Measurements from ENCODE around the gene SCFD2. TPM values are rescaled to one million over a fixed set of nuclear protein-coding genes. Genes with fewer than 3 reads are reported as not detected.
A peak's percentile ranks its signal among the peaks of the same experiment; 100 is the strongest.
"Not testable (repeated sequence)": the region's sequence is repeated elsewhere in the genome, so short reads cannot be mapped to it uniquely, and the experiment has no call there.

Gene SCFD2
- polyA plus RNA-seq (2013, experiment 1 of 2; ENCODE audit: insufficient read length) = 18.2 TPM
- polyA plus RNA-seq (2013, experiment 2 of 2; ENCODE audit: insufficient read length) = 17.7 TPM

DNA sequence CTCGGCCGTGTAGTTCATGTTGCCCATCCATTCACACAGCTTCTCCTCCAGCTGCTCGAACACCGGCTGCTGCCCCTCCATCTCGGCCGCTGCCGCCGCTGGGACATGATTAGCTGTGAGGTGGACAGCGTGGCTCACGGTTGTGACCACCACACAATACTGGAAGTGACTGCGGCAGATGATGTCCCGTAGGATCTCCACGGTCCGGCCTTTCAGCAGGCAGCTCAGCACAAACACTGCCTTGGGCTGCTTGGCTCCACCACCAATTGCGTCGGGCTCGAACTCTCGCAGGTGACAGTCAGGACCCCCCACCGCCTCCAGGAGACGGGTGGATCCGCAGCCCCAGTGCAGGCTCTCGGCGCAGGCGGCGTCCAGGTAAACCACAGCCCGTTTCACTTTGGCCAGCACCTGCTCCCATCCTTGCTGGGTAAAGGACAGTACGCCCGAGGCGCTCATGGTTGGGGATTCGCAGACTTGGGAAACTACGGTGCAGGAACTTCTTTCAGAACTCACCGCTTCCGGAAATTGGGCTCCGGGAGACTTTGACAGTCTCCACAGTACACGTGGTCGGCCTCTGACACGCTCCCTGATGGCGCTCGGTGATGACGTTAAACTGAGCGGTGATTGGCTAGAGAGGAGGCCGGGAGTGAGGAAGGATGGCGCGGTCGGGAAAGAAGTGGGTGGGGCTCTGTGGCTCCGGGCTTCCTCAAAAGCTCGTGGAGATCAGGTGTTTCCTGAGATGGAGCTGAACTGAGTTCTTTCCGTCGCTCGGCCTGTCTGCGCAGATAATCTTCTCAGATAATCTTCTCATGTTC, at the start of gene SCFD2:
Gene SCFD2, minus strand, starts transcription at position 576 of the 815 bp plus-strand sequence.
- DNase-seq = peak; percentile 98

DNA sequence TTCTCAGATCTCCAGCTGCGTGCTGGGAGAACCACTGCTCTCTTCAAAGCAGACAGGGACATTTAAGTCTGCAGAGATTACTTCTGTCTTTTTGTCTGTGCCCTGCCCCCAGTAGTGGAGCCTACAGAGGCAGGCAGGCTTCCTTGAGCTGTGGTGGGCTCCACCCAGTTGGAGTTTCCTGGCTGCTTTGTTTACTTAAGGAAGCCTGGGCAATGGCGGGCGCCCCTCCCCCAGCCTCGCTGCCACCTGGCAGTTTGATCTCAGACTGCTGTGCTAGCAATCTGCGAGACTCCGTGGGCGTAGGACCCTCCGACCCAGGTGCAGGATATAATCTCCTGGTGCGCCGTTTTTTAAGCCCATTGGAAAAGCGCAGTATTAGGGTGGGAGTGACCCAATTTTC, 43.6 kb upstream of the SCFD2 start:
- not testable (repeated sequence) for DNase-seq

DNA sequence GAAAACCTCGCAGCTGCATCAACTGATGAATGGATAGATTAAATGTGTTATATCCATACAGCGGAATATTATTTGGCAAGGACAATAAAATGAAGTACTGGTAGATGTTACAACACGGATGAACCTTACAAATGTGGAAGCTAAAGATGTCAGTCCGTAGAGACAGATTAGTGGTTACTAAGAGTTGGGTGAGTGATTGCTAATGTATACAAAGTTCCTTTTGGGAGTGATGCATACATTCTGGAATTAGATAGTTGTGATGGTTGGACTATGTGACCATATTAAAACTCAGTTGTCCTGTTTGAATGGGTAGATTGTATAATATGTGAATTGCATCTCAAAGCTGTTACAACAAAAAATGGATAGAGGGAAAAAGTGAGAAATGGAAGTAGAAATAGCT, 14.4 kb upstream of the SCFD2 start:
- peak; percentile 45 for DNase-seq

- no peak for DNase-seq
Observed at GRCh38 chr4:53378171-53378482, 12.3 kb upstream of the SCFD2 start.

- DNase-seq = peak; percentile 90
Observed at GRCh38 chr4:53377319-53378170, 11.7 kb upstream of the SCFD2 start, which contains the start of gene FIP1L1. FIP1L1 (plus strand) TSS chr4:53377641; CDS start chr4:53377839, 198 bp downstream.

DNA sequence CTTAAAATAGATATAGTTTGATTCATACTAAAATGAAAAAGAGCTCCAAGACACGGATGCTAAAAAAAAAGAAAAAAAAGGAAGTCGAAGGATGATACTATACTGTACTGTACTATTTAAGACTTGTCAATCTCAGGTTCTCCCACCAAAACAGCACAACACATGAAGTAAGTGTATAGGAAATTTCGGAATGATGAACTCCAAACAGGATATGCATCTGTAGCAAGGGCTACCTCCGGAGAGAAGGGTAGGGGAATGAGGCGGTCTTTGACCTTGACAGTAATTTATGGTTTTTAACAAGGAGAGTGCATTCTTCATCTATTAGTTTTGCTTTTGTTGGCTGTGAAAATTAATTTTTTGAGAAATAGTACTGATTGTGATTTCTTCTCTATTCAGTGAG, 11.0 kb upstream of the SCFD2 start:
- peak; percentile 20 for DNase-seq

- no peak for DNase-seq
Observed at GRCh38 chr4:53374777-53375258, 9.0 kb upstream of the SCFD2 start.

DNA sequence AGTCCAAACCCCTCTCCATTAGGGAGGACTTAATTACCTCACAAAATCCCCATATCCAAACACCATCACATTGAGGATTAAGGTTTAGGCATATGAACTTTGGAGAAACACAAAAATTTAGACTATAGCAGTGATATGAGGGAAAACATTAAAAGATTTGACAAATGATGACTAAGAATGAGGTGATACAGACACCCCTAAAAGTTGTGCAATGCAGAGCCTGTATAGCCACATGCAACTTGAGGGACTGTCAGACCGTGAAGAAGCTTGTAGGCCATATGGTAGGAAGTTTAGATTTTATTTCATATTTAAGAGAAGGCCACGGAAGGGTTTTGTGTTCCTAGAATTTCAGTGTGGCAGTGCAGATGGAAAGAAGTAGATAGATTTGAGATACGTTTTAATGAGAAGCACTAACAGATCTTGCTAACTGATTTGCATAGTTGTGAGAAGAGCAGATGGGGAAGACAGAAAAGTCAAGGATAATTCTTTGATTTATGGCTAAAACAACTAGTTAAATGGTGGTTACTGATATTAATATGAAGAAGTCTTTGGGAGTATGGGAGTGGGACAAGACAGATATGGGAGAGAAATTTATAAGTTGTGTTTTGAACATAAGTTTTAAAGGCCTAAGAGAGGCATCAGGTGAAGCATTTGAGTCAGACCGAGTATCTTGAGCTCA, 6.1 kb upstream of the SCFD2 start:
- no peak for DNase-seq

- DNase-seq = no peak
Observed at GRCh38 chr4:53371049-53371448, 5.2 kb upstream of the SCFD2 start.

GRCh38 chr4:53367721-53368120, 1.9 kb upstream of the SCFD2 start:
- no peak for DNase-seq

DNA sequence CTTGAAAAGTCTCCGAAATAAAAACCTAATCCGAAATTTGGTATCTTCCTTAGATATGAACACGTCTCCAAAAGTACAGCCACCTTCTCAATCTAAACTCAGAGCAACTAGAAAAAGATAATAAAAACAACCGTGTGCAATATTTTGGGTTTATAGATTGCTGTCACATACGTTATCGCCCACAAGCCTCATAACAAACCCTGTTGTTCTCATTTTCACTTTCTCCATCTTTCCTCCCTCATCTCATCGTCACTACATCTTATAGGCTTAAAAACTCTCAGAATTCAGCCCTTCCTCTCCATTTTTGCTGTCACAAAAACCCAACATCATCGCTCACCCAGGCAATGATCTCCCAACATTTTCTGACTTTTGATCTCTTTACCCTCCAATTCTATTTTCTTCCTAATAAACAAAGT, 448 bp upstream of the SCFD2 start:
- DNase-seq = no peak

DNA sequence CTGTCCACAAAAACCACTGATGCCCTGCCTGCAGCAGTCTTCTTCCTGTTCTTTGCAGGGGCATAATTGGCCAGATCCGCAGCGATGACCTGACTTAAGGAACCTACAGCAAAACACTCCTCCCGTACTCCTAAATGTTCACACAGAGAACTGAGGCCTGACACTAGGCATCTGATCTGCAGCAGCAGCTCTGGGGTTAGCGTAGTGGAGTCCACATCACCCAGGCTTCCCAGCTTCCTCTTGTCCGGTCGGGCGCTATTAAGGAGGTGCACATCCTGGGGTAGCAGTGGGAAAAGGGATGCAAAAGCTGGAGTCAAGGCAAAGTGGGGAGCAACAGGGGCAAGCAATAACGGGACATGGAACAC, 758 bp downstream of the SCFD2 start:
- DNase-seq = peak; percentile 5

DNA sequence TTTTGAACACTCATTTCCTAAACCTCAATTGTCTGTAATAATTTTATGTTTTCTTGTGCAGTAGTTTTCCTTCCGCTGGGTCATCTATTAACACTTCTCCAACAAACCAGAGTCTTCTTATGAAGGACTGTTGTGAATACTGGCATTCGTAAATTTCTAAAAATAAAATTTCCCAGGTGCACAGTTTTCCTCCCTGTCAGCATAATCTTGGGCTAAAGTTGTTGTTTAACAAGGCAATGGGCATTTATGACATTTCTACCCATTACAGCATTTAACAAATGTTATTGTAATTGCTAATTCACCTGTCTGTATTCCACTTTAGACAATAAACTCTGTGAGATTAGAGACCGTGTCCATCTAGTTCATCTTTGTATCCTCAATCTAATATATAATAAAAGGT, 1.2 kb downstream of the SCFD2 start:
- no peak for DNase-seq

- no peak for DNase-seq
Observed at GRCh38 chr4:53362093-53362492, 3.8 kb downstream of the SCFD2 start.

DNA sequence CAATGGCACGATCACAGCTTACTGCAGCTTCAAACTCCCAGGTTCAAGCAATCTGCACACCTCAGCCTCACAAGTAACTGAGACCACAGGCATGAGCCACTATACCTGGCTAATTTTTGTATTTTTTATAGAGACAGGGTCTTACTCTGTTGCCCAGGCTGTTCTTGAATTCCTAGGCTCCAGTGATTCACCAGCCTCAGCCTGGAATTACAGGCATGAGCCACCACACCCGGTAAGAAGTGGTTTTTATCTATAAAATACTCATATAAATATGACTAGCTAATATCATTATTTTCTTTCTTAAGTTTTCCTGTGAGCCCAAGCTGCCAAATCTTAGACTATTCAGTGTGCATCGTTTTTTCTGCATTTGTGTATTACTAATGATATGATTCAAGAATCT, 4.4 kb downstream of the SCFD2 start:
- DNase-seq = peak; percentile 32

GRCh38 chr4:53355930-53356521, 9.8 kb downstream of the SCFD2 start:
- DNase-seq = peak; percentile 12

GRCh38 chr4:53354012-53354722, 11.7 kb downstream of the SCFD2 start:
- no peak for DNase-seq

GRCh38 chr4:53349091-53349491, 16.8 kb downstream of the SCFD2 start:
- peak; percentile 3 for DNase-seq

GRCh38 chr4:53348046-53348445, 17.8 kb downstream of the SCFD2 start:
- no peak for DNase-seq

DNA sequence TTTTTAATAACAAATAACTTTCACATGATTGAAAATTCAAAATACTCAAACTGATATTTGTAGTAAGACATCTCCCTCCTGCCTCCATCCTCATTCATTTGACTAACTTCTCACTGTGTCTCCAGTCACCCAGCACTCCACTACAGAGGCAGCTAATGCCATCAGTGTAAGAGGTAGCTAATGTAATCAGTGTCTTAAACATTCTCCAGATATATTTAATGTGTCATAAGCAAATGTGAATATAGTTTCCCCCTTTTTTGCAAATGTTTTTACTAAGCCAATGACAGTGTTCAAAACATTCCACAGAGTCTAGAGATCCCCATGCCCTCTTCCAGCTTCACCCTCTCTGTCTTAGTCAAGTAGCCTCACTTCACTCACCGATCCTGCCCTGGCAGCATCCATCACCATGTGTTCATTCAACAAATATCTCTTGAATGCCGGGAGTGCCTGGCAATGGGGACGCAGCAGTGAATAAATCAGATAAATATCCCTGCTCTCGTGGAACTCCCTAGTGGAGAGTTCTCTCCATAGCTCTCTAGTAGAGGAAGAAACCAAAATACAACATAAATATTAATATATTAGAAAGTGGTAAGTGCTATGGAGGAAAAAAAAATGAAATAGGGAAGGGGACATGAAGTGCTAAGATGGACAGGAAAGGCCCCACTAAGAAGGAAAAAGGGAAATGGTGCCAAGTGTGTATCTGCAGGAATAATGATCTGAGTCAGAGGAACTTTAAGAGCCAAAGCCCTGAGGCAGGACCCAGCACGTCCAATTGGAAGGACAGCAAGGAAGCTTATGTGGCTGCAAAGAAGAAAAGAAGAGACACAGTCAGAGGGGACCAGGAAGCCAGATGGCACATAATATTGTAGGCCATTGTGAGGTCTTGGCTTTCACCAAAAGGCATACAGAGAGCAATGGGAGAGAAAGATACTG, 18.7 kb downstream of the SCFD2 start:
- DNase-seq = peak; percentile 67

DNA sequence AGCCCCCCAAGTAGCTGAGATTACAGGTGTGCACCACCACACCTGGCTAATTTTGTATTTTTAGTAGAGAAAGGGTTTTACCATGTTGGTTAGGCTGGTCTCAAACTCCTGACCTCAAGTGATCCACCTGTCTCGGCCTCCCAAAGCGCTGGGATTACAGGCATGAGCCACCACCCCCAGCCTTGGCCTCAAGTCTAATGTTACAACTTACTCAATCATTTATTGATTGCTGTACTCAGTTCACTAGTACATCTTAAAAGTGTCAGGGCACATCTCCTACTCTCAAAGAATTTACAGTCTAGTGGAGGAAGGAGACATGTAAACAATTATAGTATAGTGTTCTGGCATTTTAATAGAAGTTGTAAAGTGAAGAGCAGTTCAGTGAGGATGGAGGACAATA, 19.5 kb downstream of the SCFD2 start:
- not testable (repeated sequence) for DNase-seq

Measured in fibroblast of skin of abdomen (primary cell).